HCT116 (cell line): ENCODE measurements around the gene TMEM9. TPM values are rescaled to one million over a fixed set of nuclear protein-coding genes. Genes with fewer than 3 reads are reported as not detected.

ENCODE experiments used
- ATAC-seq: fragments of 200-7000 bp; cut with Tn5 transposase; 2 replicates; pipeline ENCODE4 v1.9.1; 2020; ENCODE audit warnings: mild to moderate bottlenecking, moderate library complexity
- BruUV-seq: library from RNA; stranded (reverse); fragments of 400-500 nt; replicated peaks from 2 replicates; lab custom pipeline; 2021; lab: Mats Ljungman, UMichigan
- CTCF ChIA-PET: fragments of 300-600 bp; sonication (Branson Sonifier 250); formaldehyde crosslinking; loops from one replicate; lab custom pipeline; 2021; ENCODE audit warnings: antibody characterized with exemption; lab: Charles Lee
- POLR2A ChIA-PET: fragments of 300-600, 350-600 bp; sonication (Branson Sonifier 250); formaldehyde crosslinking; loops from one replicate; lab custom pipeline; 2021; ENCODE audit warnings: antibody characterized with exemption; lab: Charles Lee
- RAD21 ChIA-PET, 2 experiments: fragments of 300-600 bp; sonication (Branson Sonifier 250); formaldehyde crosslinking; loops; one replicate each; lab custom pipeline; 2023; ENCODE audit warnings: low total read pairs in 2 of 2; ENCODE audit not compliant: uncharacterized antibody in 2 of 2, unreplicated experiment in 2 of 2, low non-redundant PET in 1 of 2; lab: Charles Lee
- DNase-seq: peaks from one replicate; pipeline ENCODE4 v3.0.0-alpha.2; 2010; ENCODE audit warnings: low read depth, low spot score
- H2AFZ ChIP-seq: fragments of 200-600 bp; shearing (Covaris generic), sonication (generic); 2 replicates; pipeline ENCODE4 v1.6.1; 2017; ENCODE audit warnings: low read depth, mixed run types, mixed read lengths, antibody characterized with exemption, low read length; ENCODE audit not compliant: poor library complexity, severe bottlenecking
- H3K27ac ChIP-seq: 2 replicates; pipeline ENCODE4 v1.5.1; 2012; ENCODE audit warnings: low read depth, low read length
- H3K27me3 ChIP-seq: fragments of 200-600 bp; sonication (generic); 2 replicates; pipeline ENCODE4 v1.6.1; 2016; ENCODE audit warnings: mixed run types, low read length, mixed read lengths; ENCODE audit not compliant: insufficient read depth
- H3K36me3 ChIP-seq, 2 experiments: fragments of 200-500 bp in 1 of 2; fragments of 200-600 bp in 1 of 2; sonication (Bioruptor generic) in 1 of 2; sonication (generic) in 1 of 2; 2 replicates each; pipeline versions ENCODE4 v1.5.1 to v1.6.1; 2014 to 2016; ENCODE audit warnings: low read length in 2 of 2, inconsistent platforms in 1 of 2, mixed read lengths in 1 of 2, mixed run types in 1 of 2; ENCODE audit not compliant: insufficient read depth in 2 of 2, control insufficient read depth in 1 of 2
- H3K4me1 ChIP-seq, 2 experiments: fragments of 200-600 bp in 1 of 2; sonication (generic) in 1 of 2; 2 replicates each; pipeline versions ENCODE4 v1.5.1 to v1.6.1; 2012 to 2017; ENCODE audit warnings: low read length in 2 of 2, inconsistent platforms in 1 of 2, mild to moderate bottlenecking in 1 of 2, mixed read lengths in 1 of 2, mixed run types in 1 of 2, moderate library complexity in 1 of 2; ENCODE audit not compliant: insufficient read depth in 2 of 2, control insufficient read depth in 1 of 2
- H3K4me2 ChIP-seq: fragments of 200-600 bp; sonication (generic); 2 replicates; pipeline ENCODE4 v1.6.1; 2017; ENCODE audit warnings: mixed run types, low read length, mixed read lengths
- H3K4me3 ChIP-seq, 2 experiments: fragments of 200-600 bp in 1 of 2; sonication (generic) in 1 of 2; replicated peaks in 1 of 2; 2 replicates each; pipeline ENCODE4 v1.5.1; 2011 to 2016; ENCODE audit warnings: low read length in 2 of 2, control low read depth in 1 of 2, low read depth in 1 of 2, mild to moderate bottlenecking in 1 of 2, mixed read lengths in 1 of 2, mixed run types in 1 of 2
- H3K79me2 ChIP-seq: fragments of 200-600 bp; sonication (generic); 2 replicates; pipeline ENCODE4 v1.6.1; 2017; ENCODE audit warnings: mild to moderate bottlenecking, mixed run types, low read length, moderate library complexity, mixed read lengths; ENCODE audit not compliant: insufficient read depth
- H3K9ac ChIP-seq: fragments of 200-600 bp; sonication (generic); 2 replicates; pipeline ENCODE4 v1.6.1; 2016; ENCODE audit warnings: low read length, mixed read lengths
- H3K9me2 ChIP-seq: fragments of 200-600 bp; sonication (generic), shearing (Covaris generic); 2 replicates; pipeline ENCODE4 v1.6.1; 2017; ENCODE audit warnings: mixed run types, mild to moderate bottlenecking, moderate library complexity; ENCODE audit not compliant: insufficient read depth
- H3K9me3 ChIP-seq, 2 experiments: fragments of 200-500 bp in 1 of 2; fragments of 200-600 bp in 1 of 2; sonication (Bioruptor generic) in 1 of 2; sonication (generic) in 1 of 2; 2 replicates each; pipeline ENCODE4 v1.6.1; 2014 to 2017; ENCODE audit warnings: low read length in 2 of 2, mixed read lengths in 2 of 2, inconsistent platforms in 1 of 2, low read depth in 1 of 2, mild to moderate bottlenecking in 1 of 2, mixed run types in 1 of 2, moderate library complexity in 1 of 2; ENCODE audit not compliant: control insufficient read depth in 1 of 2, insufficient read depth in 1 of 2
- H4K20me1 ChIP-seq: fragments of 200-600 bp; sonication (generic), shearing (Covaris generic); 2 replicates; pipeline ENCODE4 v1.6.1; 2017; ENCODE audit warnings: mixed run types, mild to moderate bottlenecking, moderate library complexity; ENCODE audit not compliant: insufficient read depth
- CBX3 ChIP-seq: IDR thresholded peaks from 2 replicates; pipeline ENCODE4 v1.6.1; 2012; ENCODE audit warnings: low read depth
- CEBPB ChIP-seq: IDR thresholded peaks from 2 replicates; pipeline ENCODE4 v1.6.1; 2012; ENCODE audit warnings: low read depth
- JUND ChIP-seq: IDR thresholded peaks from 2 replicates; pipeline ENCODE4 v1.6.1; 2012
- POLR2AphosphoS5 ChIP-seq: IDR thresholded peaks from 2 replicates; pipeline ENCODE4 v1.6.1; 2011; ENCODE audit warnings: mild to moderate bottlenecking, low read depth, low read length, moderate library complexity
- TCF7L2 ChIP-seq: IDR thresholded peaks from 2 replicates; pipeline ENCODE4 v1.7.0; 2011; ENCODE audit warnings: borderline replicate concordance, inconsistent platforms; ENCODE audit not compliant: insufficient read depth, insufficient read length; ENCODE audit errors: extremely low read depth
- intact Hi-C: fragments of 100-400 bp; cut with micrococcal nuclease; formaldehyde crosslinking; loops from 2 replicates; pipeline ENCODE4 v1.10.0; 2022
- total RNA-seq: library from RNA; stranded (reverse); gene quantifications from one replicate; pipeline ENCODE4 v1.2.1, GENCODE V29; 2021; ENCODE audit not compliant: unreplicated experiment

The TMEM9 gene
- total RNA-seq, 1 experiment from 2014 or later: 66.3 TPM

DNA sequence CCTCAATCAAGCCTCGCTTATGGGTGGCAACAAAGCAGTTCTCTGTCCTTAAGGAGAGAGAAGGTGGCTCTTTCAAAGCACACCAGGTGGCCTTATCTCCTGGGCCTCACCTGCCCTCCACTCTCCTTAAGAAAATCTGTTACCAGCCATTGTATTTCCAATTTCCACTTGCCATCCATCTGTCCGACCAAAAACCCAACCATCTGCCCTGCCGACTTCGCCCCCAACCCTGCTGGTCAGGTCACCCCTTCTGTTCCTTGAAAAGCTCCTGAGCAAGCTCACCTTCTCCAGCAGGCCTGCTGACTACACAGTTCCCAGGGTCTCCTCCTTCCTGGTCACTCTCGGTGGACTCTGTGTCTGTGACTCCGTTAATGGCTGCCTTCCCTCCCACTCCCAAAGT lies 35.7 kb upstream of the TMEM9 start:
- Histone ChIP-seq H3K27me3 (peaks cover 6% of the 10 kb centered on the region; the same call in 1 of the 2 replicates), H3K27ac (no peak overlapping the region), H3K4me1 (peaks cover 0 to 19% of the 10 kb centered on the region in 2 experiments; a peak in 2 of 4 replicates), H3K4me3 (no peak overlapping the region), H3K9me2 (no peaks in the 10 kb centered on the region), H4K20me1 (no peaks in the 10 kb centered on the region), H3K4me2 (no peak overlapping the region), H3K36me3 (no peaks in the 10 kb centered on the region), H3K9me3 (no peaks in the 10 kb centered on the region), H2AFZ (no peak overlapping the region), H3K79me2 (no peaks in the 10 kb centered on the region)
- no peak for ATAC-seq
- POLR2A ChIA-PET: interaction anchor here (0.6 kb wide), 1 partner anchor 36 kb away, joined by 3 read pairs; the partner anchor contains the start of gene TMEM9
- intact Hi-C loops: no loop called here
- no TSS peak for BruUV-seq
- no peak for DNase-seq
- RAD21 ChIA-PET: no interaction called here
- CTCF ChIA-PET: no interaction called here
- TF ChIP-seq CEBPB (no peak), CBX3 (no peak), POLR2AphosphoS5 (no peak)
- TF ChIP-seq, all 23 proteins: peak for 0
- H3K9ac ChIP-seq: no peak overlapping the region

DNA sequence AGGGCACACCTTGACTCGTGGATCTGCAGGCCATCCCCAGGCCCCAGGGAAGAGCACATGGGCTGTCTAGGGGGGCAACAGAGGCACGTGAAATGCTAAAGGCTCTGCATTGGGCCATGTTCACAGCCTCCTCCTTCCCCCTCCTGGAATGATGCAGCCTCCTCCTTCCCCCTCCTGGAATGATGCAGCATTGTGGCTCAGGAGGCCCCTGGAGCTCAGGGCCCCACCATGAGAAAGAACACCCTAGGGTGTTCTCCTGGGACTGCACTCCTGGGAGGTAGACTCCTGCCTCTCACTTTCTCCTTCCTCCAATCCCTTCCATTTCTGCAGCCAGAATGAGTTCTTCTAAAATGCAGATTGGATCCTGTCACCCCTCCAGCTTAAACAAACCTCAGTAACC lies 34.8 kb upstream of the TMEM9 start:
- intact Hi-C loops: no loop called here
- Histone ChIP-seq H3K27ac (no peak overlapping the region), H3K4me3 (no peak overlapping the region), H3K9ac (no peak overlapping the region), H3K79me2 (no peaks in the 10 kb centered on the region), H3K4me2 (no peak overlapping the region), H3K36me3 (no peaks in the 10 kb centered on the region), H3K9me3 (no peaks in the 10 kb centered on the region), H2AFZ (no peak overlapping the region), H3K4me1 (peaks cover 4 to 25% of the 10 kb centered on the region in 2 experiments; a peak in 3 of 4 replicates), H4K20me1 (no peaks in the 10 kb centered on the region), H3K27me3 (peaks cover 6% of the 10 kb centered on the region; the same call in 1 of the 2 replicates), H3K9me2 (no peaks in the 10 kb centered on the region)
- RAD21 ChIA-PET: interaction anchor here in 1 of 2 experiments (0.6 kb wide), 1 partner anchor 153 kb away, joined by 3 read pairs; no protein-coding TSS in a partner anchor
- no TSS peak for BruUV-seq
- ATAC-seq: no peak
- CTCF ChIA-PET: no interaction called here
- no peak for DNase-seq
- no peak for TF ChIP-seq TCF7L2
- TF ChIP-seq JUND: no peak
- POLR2A ChIA-PET: no interaction called here
